Activated CD4-positive, alpha-beta T cell treated with anti-CD3 and anti-CD28 coated beads, Interleukin-2, amount 50 U/mL, for 24 hours (primary cell): ENCODE measurements around the gene TASP1.
"Not testable (repeated sequence)": the region's sequence is repeated elsewhere in the genome, so short reads cannot be mapped to it uniquely, and the experiment has no call there.

Experiments
- DNase-seq, 2 donors: peaks; one replicate each; pipeline ENCODE4 v3.0.0-alpha.2; 2020; ENCODE audit warnings: low read depth in 1 of 2, low spot score in 1 of 2

TASP1 gene

GRCh38 chr20:13403453-13403852 is 235.3 kb downstream of the TASP1 start:
- no peak for DNase-seq

DNA sequence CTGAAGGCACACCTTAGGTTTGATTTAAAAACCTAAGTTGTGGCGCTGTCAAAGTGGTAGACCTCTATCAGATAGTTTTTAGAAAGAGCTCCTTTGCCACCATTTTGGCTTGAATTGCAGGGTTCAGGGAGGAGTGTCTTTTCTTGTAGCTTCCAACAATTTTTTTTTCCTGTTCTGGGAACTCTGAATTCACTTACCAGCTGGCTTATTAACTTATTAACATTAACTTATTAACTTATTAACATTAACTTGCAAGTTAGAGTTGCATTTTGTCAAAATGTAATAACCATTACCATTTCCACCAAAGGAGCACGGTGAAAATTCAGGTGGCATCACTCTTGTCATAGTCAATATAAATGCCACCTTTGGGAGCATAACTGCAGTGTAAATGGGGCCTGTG is 235.7 kb downstream of the TASP1 start:
- DNase-seq, result no peak

DNA sequence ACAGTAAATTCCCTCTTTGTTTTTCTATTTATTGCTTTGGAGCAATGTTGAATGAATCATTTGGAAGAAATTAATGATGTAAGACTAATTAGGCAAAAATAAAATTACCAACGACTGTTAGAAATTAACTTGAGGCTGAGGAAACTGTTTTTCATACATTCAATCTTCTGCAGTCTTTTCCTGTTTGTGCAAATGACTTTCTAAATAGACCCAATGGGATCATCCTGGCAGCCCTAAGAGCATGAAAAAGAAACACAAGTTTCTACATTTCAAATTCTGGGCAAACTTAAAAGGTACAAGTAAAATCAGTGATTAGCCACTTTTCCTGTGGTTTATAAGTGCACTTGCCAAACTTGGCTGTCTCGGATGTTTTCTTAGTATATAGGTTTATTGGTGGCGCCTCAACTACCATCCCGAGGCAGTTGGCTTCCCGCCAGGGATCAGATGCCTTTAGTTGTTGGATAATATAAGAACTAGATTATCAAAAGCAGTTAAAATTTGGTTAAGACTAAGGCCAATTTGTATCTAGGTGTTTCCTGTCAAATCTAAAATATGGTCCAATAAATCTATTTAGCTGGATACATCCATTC is 236.5 kb downstream of the TASP1 start:
- no peak for DNase-seq

DNA sequence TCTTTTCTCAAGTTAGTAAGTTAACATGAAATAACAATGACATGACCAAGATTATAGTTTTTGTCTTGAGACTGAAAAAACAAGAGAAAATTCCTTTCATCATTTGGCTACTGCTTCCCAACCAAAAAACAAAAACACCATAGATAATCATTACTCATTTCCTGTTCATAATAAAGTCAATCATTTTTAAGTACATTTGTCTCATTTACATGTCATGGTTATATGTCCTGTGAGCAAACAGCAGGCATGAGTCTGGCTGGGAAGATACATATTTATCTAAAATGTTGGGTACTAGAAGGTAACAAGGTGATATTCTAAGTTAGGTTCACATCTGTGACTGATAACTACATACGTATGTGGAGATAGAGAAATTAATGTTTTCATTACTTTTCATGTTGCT is 237.1 kb downstream of the TASP1 start:
- DNase-seq, result no peak

DNA sequence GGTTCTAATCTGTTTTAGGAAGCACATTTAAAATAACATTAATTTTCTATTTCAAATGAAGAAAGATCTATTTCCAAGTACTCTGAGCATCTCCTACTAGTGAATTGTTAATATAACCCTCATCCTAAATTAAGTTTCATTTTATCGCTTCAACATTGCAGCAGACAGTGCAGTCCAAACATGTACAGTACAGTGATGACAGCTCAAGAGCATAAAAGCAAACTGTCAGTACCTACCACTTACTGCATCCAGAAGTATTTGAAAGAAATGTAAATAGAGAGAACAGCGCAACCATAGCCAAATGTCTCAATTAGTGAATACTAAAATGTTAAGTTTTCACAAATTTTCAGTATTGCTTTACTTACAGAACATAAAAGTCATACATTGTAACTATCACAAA is 238.3 kb downstream of the TASP1 start:
- no peak for DNase-seq

DNA sequence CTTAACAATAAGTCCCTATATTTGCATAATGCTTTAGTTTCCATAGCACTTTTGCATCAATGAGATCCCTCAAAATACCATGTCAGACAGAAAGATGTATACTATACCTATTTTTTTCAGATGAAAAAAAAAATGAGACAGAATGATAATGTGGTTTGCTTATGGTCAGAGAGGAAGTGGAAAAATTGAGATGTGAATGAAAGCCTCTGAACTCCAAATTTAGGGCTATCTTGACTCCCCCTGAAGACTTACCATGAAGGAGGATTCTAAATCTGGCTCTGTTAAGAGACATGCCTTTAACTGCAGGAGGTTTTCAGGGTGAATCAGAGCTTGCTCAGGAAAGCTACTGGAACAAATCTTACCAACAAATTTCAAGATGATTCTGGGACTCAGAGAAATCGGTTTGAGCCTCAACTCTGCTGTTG is 241.4 kb downstream of the TASP1 start:
- DNase-seq, result no peak

GRCh38 chr20:13396826-13397225 is 241.9 kb downstream of the TASP1 start:
- no peak for DNase-seq

GRCh38 chr20:13396022-13396421 is 242.7 kb downstream of the TASP1 start:
- DNase-seq, result no peak

- DNase-seq, result no peak
These were observed 243.5 kb downstream of the TASP1 start for GRCh38 chr20:13395232-13395631.

GRCh38 chr20:13392391-13392790 is 246.3 kb downstream of the TASP1 start:
- no peak for DNase-seq

DNA sequence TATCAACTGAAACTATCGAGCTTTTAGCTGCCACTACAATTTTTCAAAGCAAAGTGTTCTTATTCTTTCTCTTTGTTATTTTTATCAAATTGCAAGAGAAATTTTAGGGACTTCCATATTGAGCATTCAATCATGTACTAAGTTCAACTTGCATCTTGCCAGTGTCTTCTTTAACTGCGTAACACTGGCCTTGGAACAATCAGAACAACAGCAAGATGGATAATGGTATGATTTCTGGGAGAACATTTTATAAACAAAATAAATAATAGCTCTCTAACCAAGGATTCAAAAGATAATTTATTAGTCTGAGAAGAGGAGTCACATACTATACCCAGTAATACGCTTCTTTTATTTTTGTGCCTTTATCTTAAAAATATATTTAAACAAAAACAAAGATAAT is 249.6 kb downstream of the TASP1 start:
- no peak for DNase-seq

DNA sequence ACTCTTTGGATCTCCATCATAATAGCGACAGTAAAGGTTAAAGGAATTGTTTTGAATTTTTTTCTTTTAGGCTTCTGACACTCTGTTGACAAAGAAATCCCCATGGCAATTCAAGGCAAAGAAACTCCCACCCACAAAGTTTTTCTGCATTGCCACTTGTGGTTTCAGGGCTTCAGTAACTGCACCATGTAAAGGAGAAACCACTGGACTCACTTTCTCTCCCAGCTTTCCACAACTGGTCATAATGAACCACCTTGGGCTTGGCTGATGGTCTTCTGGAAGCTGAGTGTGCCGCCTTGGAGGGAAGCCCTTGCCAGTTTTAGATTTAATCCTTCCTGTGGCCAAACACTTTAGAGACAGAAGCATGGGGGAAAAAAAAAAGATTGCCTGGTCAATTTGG is 254.6 kb downstream of the TASP1 start:
- no peak for DNase-seq

- no peak for DNase-seq
These were observed 255.9 kb downstream of the TASP1 start for GRCh38 chr20:13382786-13383185.

DNA sequence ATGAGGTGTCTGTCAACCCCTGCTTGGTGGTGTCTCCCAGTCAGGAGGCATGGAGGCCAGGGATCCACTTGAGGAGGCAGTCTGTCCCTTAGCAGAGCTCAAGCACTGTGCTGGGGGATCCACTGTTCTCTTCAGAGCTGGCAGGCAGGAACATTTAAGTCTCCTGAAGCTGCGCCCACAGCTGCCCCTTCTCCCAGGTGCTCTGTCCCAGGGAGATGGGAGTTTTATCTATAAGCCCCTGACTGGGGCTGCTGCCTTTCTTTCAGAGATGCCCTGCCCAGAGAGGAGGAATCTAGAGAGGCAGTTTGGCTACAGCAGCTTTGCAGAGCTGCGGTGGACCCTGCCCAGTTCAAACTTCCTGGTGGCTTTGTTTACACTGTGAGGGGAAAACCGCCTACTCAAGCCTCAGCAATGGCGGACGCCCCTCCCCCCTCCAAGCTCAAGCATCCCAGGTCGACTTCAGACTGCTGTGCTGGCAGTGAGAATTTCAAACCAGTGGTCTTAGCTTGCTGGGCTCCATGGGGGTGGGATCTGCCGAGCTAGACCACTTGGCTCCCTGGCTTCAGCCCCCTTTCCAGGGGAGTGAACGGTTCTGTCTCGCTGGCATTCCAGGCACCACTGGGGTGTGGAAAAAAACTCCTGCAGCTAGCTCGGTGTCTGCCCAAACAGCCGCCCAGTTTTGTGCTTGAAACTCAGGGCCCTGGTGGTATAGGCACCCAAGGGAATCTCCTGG is 258.1 kb downstream of the TASP1 start:
- not testable (repeated sequence) for DNase-seq

DNA sequence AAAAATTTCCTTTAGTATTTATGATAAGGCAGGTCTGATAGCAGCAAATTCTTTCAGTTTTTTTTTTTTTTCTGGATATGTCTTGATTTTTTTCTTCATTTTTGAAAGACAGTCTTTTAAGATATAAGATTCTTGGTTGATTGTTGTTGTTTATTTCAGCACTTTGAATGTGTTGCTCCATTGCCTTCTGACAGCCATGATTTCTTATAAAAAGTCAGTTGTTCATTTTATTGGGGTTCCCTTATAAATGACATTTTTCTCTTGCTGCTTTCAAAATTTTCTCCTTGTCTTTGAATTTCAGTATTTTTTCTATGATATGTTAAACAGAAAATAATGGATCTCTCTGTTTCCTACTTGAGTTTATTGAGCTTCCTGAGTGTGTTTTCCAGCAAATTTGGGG is 265.3 kb downstream of the TASP1 start:
- DNase-seq, result no peak

GRCh38 chr20:13364278-13365170 is 274.2 kb downstream of the TASP1 start:
- no peak for DNase-seq

- DNase-seq, result no peak
These were observed 275.3 kb downstream of the TASP1 start for GRCh38 chr20:13363473-13363872.

DNA sequence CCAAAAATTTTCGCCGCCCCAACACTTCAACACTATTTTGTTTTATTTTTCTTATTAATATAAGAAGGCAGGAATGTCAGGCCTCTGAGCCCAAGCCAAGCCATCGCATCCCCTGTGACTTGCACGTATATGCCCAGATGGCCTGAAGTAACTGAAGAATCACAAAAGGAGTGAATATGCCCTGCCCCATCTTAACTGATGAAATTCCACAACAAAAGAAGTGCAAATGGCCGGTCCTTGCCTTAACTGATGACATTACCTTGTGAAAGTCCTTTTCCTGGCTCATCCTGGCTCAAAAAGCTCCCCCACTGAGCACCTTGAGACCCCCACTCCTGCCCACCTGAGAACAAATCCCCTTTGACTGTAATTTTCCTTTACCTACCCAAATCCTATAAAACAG is 276.6 kb downstream of the TASP1 start:
- not testable (repeated sequence) for DNase-seq

DNA sequence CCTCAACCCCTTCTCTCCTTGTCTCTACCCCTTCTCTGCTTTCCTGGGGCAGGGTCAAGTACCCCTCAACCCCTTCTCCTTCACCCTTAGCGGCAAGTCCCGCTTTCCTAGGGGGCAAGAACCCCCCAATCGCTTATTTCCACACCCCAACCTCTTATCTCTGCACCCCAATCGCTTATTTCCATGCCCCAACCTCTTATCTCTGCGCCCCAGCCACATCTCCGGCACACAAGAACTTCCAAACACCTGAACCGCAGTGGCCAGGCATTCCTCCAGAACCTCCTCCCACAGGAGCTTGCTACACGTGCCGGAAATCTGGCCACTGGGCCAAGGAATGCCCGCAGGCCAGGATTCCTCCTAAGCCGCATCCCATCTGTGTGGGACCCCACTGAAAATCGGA is 279.8 kb downstream of the TASP1 start:
- not testable (repeated sequence) for DNase-seq

DNA sequence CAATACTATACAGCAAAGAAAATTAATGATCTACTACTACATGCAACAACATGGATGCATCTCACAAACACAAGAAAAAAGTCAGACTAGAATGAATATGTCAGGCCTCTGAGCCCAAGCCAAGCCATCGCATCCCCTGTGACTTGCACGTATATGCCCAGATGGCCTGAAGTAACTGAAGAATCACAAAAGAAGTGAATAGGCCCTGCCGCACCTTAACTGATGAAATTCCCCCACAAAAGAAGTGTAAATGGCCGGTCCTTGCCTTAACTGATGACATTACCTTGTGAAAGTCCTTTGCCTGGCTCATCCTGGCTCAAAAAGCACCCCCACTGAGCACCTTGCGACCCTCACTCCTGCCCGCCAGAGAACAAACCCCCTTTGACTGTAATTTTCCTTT is 280.9 kb downstream of the TASP1 start:
- not testable (repeated sequence) for DNase-seq

DNA sequence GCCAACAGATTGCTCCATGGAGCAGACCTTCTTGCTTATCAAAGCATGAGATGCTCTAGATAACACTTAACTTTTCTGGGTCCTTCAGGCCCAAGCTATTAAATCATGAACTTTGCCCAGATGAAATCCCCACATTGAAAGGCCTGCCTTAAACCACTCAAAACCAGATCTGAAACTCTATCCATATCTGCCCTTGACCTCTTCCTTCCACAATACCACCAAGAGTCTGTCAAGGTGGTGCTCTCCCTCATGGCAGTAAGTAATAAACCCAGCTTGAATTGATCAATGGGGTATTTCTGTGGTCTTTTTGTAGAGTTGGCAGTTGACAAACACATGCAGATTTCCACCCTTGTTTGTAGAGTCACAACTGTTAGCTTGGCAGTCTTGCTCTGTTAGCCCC is 282.1 kb downstream of the TASP1 start:
- DNase-seq, result no peak

GRCh38 chr20:13355941-13356486 is 282.7 kb downstream of the TASP1 start:
- no peak for DNase-seq
